KMS-11 (cell line): Measurements from ENCODE around the gene NSA2.

ENCODE experiments used
- H2AFZ ChIP-seq: fragments of 200-600 bp; sonication (generic); 2 replicates; pipeline ENCODE4 v1.6.1; 2016; ENCODE audit warnings: antibody characterized with exemption, mixed run types, low read depth
- H3K27ac ChIP-seq: fragments of 200-600 bp; sonication (generic); 2 replicates; pipeline ENCODE4 v1.6.1; 2016; ENCODE audit warnings: mild to moderate bottlenecking, mixed run types
- H3K27me3 ChIP-seq: fragments of 200-600 bp; sonication (generic); 2 replicates; pipeline ENCODE4 v1.6.1; 2017; ENCODE audit warnings: mild to moderate bottlenecking, low read depth, mixed run types, moderate library complexity; ENCODE audit not compliant: insufficient read depth
- H3K36me3 ChIP-seq: fragments of 200-600 bp; sonication (generic); 2 replicates; pipeline ENCODE4 v1.6.1; 2017; ENCODE audit warnings: mild to moderate bottlenecking, mixed run types; ENCODE audit not compliant: insufficient read depth
- H3K4me1 ChIP-seq: fragments of 200-600 bp; sonication (generic); 2 replicates; pipeline ENCODE4 v1.6.1; 2016; ENCODE audit warnings: mild to moderate bottlenecking, low read depth, mixed run types; ENCODE audit not compliant: poor library complexity, severe bottlenecking
- H3K4me2 ChIP-seq: fragments of 200-600 bp; sonication (generic); 2 replicates; pipeline ENCODE4 v1.7.0; 2016; ENCODE audit warnings: mild to moderate bottlenecking, mixed run types
- H3K4me3 ChIP-seq: fragments of 200-600 bp; sonication (generic); IDR thresholded peaks from 2 replicates; pipeline ENCODE4 v1.6.1; 2017; ENCODE audit warnings: low read depth, low read length, mixed read lengths; ENCODE audit not compliant: insufficient read depth
- H3K79me2 ChIP-seq: fragments of 200-600 bp; sonication (generic); 2 replicates; pipeline ENCODE4 v1.6.1; 2016; ENCODE audit warnings: low read depth, mixed run types; ENCODE audit not compliant: insufficient read depth
- H3K9ac ChIP-seq: fragments of 200-600 bp; sonication (generic); 2 replicates; pipeline ENCODE4 v1.6.1; 2016; ENCODE audit warnings: mild to moderate bottlenecking, mixed run types
- H4K20me1 ChIP-seq: fragments of 200-600 bp; sonication (generic); 2 replicates; pipeline ENCODE4 v1.6.1; 2016; ENCODE audit warnings: mild to moderate bottlenecking, mixed run types; ENCODE audit not compliant: insufficient read depth
- TF ChIP-seq, protein P1 (sequence below): fragments of 200-600 bp; sonication (generic); conservative IDR thresholded peaks from 2 replicates; pipeline ENCODE4 v1.6.1; 2017; ENCODE audit warnings: low read depth, mild to moderate bottlenecking, antibody characterized with exemption, low read length, moderate library complexity, mixed read lengths

Gene NSA2

DNA sequence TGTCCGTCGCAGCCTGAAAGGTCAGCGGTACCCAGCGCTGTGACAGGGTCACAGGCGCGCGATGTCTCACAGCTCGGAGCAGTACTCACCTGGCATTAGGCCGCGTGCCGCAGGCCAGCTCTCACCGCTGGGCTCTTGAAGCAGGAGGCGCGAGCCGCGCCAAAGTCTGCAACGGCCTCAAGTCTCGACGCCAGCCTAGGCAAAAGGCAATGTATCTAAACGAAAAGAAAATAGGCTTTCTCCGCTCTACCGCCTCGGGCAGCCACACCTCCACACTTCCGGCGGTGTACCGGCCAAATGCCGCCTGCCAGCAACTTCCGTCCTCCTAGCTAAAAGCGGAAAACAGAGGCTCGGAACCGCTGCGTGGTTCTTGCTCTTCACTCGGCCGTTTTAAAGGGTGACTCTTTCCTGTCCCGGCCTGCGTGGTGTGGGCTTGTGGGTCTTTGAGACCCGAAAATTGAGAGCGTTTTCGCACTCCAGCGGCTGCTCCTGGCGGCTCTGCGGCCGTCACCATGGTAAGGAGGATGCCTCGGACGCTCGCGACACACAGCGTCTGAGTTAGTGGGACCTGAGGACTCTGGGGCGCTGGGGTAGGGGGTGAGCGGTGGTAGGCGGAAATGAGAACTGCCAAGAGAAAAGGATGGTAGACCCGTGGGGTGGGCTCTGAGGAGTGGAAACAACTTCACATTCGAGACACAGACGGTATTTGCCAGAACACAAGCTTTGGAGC, at the start of gene NSA2, which contains the start of gene GFM2:
Gene NSA2, plus strand, starts transcription at position 401 of the 730 bp plus-strand sequence. Its CDS starts 112 bp downstream, at position 513.
Gene GFM2, minus strand, starts transcription at position 269 of the 730 bp plus-strand sequence. CDS start 3,375 bp downstream, outside the sequence.
- TF ChIP-seq, protein P1, sequence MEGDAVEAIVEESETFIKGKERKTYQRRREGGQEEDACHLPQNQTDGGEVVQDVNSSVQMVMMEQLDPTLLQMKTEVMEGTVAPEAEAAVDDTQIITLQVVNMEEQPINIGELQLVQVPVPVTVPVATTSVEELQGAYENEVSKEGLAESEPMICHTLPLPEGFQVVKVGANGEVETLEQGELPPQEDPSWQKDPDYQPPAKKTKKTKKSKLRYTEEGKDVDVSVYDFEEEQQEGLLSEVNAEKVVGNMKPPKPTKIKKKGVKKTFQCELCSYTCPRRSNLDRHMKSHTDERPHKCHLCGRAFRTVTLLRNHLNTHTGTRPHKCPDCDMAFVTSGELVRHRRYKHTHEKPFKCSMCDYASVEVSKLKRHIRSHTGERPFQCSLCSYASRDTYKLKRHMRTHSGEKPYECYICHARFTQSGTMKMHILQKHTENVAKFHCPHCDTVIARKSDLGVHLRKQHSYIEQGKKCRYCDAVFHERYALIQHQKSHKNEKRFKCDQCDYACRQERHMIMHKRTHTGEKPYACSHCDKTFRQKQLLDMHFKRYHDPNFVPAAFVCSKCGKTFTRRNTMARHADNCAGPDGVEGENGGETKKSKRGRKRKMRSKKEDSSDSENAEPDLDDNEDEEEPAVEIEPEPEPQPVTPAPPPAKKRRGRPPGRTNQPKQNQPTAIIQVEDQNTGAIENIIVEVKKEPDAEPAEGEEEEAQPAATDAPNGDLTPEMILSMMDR = no peak; the same call in 1 of the 2 replicates
- H3K4me2 ChIP-seq = peak within 1 kb of the TSS; percentile 79
- no peaks in the 10 kb centered on the region for H3K27me3 ChIP-seq
- H3K36me3 ChIP-seq = peaks cover 24% of the 10 kb centered on the region; the same call in 1 of the 2 replicates
- H4K20me1 ChIP-seq = no peaks in the 10 kb centered on the region
- peak within 1 kb of the TSS; percentile 94 for H2AFZ ChIP-seq
- peak within 1 kb of the TSS; percentile 19 for H3K4me3 ChIP-seq
- peaks cover 51% of the 10 kb centered on the region for H3K4me1 ChIP-seq
- peaks cover 67% of the 10 kb centered on the region for H3K79me2 ChIP-seq
- peak within 1 kb of the TSS; percentile 78 for H3K9ac ChIP-seq
- H3K27ac ChIP-seq = peak within 1 kb of the TSS; percentile 56

DNA sequence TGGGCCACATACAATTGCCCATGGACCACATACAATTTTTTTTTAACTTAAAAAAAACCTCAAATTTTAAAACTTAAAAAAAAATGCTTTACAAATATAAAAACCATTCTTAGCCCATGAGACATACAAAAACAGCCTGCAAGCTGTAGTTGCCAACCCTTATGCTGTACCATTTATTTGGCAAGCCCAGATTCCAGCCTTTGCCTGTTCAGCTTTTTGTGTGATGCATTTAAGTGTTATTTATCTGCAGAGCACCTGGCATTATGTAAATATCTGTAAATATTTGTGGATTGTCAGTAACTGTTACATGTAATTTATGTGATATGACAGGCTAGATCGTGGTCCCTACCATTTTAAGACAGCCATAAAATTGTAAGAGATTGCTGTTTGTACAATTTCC, 49.5 kb upstream of the NSA2 start:
- Histone ChIP-seq H3K27ac (no peak overlapping the region), H3K36me3 (peaks cover 20% of the 10 kb centered on the region; the same call in 1 of the 2 replicates), H3K4me3 (no peak overlapping the region), H3K27me3 (no peaks in the 10 kb centered on the region), H3K4me2 (no peak overlapping the region), H3K9ac (no peak overlapping the region), H3K79me2 (no peaks in the 10 kb centered on the region), H2AFZ (no peak overlapping the region), H4K20me1 (no peaks in the 10 kb centered on the region), H3K4me1 (no peaks in the 10 kb centered on the region)
- TF ChIP-seq, protein P1 = no peak

DNA sequence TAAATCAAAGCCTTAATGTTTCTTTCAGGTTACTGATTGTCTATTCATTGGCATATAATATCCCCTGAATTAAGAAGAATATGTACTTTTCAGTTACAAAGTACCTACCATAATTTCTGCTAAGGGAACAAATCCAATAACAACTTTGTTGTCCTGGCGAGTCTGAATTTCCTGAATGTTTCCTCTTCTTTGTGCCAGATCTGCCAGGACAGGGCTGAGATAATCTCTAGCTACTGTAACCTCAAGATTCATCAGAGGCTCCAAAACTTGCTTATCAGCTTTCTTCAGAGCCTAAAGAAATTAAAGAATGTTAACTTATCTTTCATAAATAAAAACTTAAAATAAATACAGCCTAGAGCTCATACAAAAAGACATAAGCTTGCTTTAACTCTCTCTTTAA, 44.8 kb upstream of the NSA2 start:
- no peaks in the 10 kb centered on the region; the same call in 1 of the 2 replicates for H3K79me2 ChIP-seq
- no peak overlapping the region for H3K4me2 ChIP-seq
- peaks cover 21% of the 10 kb centered on the region; the same call in 1 of the 2 replicates for H3K36me3 ChIP-seq
- TF ChIP-seq, protein P1 = no peak
- no peak overlapping the region for H3K27ac ChIP-seq
- H3K27me3 ChIP-seq = no peaks in the 10 kb centered on the region
- H2AFZ ChIP-seq = no peak overlapping the region
- no peak overlapping the region for H3K4me3 ChIP-seq
- H4K20me1 ChIP-seq = no peaks in the 10 kb centered on the region
- H3K9ac ChIP-seq = no peak overlapping the region
- no peaks in the 10 kb centered on the region for H3K4me1 ChIP-seq

DNA sequence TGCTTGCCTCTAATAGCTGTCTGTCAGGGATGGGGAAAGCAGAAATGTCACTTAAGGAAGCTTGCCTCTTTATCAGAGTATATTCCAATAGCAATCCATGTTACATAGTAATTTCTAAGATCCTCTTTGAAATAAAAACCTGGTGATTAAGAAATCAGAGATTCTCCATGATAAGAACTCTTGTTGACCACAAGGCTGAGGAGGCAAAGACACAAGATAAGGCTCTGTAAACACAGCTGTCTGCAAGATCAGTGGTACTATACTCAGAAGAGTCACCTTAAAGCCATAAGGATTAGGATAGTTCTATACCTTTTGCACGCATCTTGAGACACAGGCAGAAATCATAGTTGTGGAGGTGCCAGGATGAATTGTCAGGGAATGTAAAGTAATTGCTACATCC, 41.7 kb upstream of the NSA2 start:
- no peaks in the 10 kb centered on the region for H4K20me1 ChIP-seq
- H3K9ac ChIP-seq = no peak overlapping the region
- no peak overlapping the region for H2AFZ ChIP-seq
- H3K79me2 ChIP-seq = no peaks in the 10 kb centered on the region; the same call in 1 of the 2 replicates
- H3K4me2 ChIP-seq = no peak overlapping the region
- TF ChIP-seq, protein P1 = no peak
- no peak overlapping the region for H3K27ac ChIP-seq
- peaks cover 20% of the 10 kb centered on the region; the same call in 1 of the 2 replicates for H3K36me3 ChIP-seq
- H3K4me1 ChIP-seq = no peaks in the 10 kb centered on the region
- H3K4me3 ChIP-seq = no peak overlapping the region
- H3K27me3 ChIP-seq = no peaks in the 10 kb centered on the region
